ENCODE measurements around the gene TMPRSS3. TPM values are rescaled to one million over a fixed set of nuclear protein-coding genes. Genes with fewer than 3 reads are reported as not detected.

TMPRSS3 gene
- total RNA-seq, 6 experiments from 2014 or later = 0.22 to 0.97 (median 0.71) TPM

- H3K36me3 ChIP-seq = no peaks in the 10 kb centered on the region
- no peaks in the 10 kb centered on the region for H3K27me3 ChIP-seq
- 90% methylated on average over 11 of the region's 25 CpGs for WGBS (ENCODE audit: insufficient coverage, low coverage, low lambda C conversion rate, missing lambda C conversion rate)
- H3K4me1 ChIP-seq = no peaks in the 10 kb centered on the region
- TF ChIP-seq POLR2A (IDR thresholded peaks at IDR 0.05) (no peak), CTCF (IDR thresholded peaks at IDR 0.05) (no peak)
- ATAC-seq = no peak
- DNase-seq = no peak
- H3K27ac ChIP-seq = no peak overlapping the region
- intact Hi-C loops (cut with DNase I) = no loop called here
- H3K4me3 ChIP-seq = no peak overlapping the region
- H3K9me3 ChIP-seq = no peaks in the 10 kb centered on the region
These were observed 42.7 kb upstream of the TMPRSS3 start for GRCh38 chr21:42438316-42439205.

GRCh38 chr21:42437786-42438185, 41.9 kb upstream of the TMPRSS3 start:
- intact Hi-C loops (cut with DNase I) = no loop called here
- no peak for TF ChIP-seq CTCF (IDR thresholded peaks at IDR 0.05)
- ATAC-seq = no peak
- 29% methylated on average over 5 of the region's 8 CpGs for WGBS (ENCODE audit: insufficient coverage, low coverage, low lambda C conversion rate, missing lambda C conversion rate)
- no peaks in the 10 kb centered on the region for H3K27me3 ChIP-seq
- no peaks in the 10 kb centered on the region for H3K4me1 ChIP-seq
- H3K4me3 ChIP-seq = no peak overlapping the region
- no peak for DNase-seq
- no peaks in the 10 kb centered on the region for H3K36me3 ChIP-seq
- no peak overlapping the region for H3K27ac ChIP-seq
- H3K9me3 ChIP-seq = no peaks in the 10 kb centered on the region

- ATAC-seq (no peak), DNase-seq (no peak)
- intact Hi-C loops (cut with DNase I) = no loop called here
- Histone ChIP-seq H3K4me1 (no peaks in the 10 kb centered on the region), H3K36me3 (no peaks in the 10 kb centered on the region), H3K27ac (no peak overlapping the region), H3K4me3 (no peak overlapping the region), H3K9me3 (no peaks in the 10 kb centered on the region), H3K27me3 (no peaks in the 10 kb centered on the region)
- no peak for TF ChIP-seq POLR2A (IDR thresholded peaks at IDR 0.05)
- TF ChIP-seq CTCF (IDR thresholded peaks at IDR 0.05) = no peak
These were observed 41.1 kb upstream of the TMPRSS3 start for GRCh38 chr21:42436914-42437313.

GRCh38 chr21:42435833-42436232, 40.0 kb upstream of the TMPRSS3 start:
- intact Hi-C loops (cut with DNase I) = no loop called here
- no peaks in the 10 kb centered on the region for H3K4me1 ChIP-seq
- no peak for ATAC-seq
- no peak for TF ChIP-seq CTCF (IDR thresholded peaks at IDR 0.05)
- no peak for TF ChIP-seq POLR2A (IDR thresholded peaks at IDR 0.05)
- H3K36me3 ChIP-seq = no peaks in the 10 kb centered on the region
- no peaks in the 10 kb centered on the region for H3K9me3 ChIP-seq
- no peak overlapping the region for H3K4me3 ChIP-seq
- no peaks in the 10 kb centered on the region for H3K27me3 ChIP-seq
- no peak for DNase-seq
- no peak overlapping the region for H3K27ac ChIP-seq
